NCI-H1694 treated with DMSO at 0.1 percent for 48 hours (cell line): Measurements from ENCODE around the gene FSIP2.
"Not testable (repeated sequence)": the region's sequence is repeated elsewhere in the genome, so short reads cannot be mapped to it uniquely, and the experiment has no call there.

Experiments used
- DNase-seq: peaks from one replicate; lab custom pipeline; 2025; lab: John Stamatoyannopoulos, UW

Gene FSIP2

DNA sequence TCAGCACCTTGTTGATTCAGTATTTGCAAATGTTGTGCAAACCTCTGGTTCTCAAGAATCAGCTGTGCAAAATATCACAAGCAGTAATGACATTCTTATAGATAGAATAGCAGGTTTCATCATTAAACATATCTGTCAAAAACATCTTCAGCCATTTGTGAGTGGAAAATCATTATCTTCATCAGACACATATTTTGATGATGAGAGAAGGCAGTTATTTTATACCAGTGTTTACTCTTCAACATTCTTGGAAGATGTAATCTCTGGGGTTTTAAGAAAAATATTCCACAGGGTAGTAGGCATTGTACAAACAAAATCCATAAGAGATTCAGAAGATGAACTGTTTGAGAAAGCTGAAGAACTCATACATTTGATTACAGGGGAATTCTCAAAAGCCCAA, 64.3 kb downstream of the FSIP2 start:
- DNase-seq: no peak

DNA sequence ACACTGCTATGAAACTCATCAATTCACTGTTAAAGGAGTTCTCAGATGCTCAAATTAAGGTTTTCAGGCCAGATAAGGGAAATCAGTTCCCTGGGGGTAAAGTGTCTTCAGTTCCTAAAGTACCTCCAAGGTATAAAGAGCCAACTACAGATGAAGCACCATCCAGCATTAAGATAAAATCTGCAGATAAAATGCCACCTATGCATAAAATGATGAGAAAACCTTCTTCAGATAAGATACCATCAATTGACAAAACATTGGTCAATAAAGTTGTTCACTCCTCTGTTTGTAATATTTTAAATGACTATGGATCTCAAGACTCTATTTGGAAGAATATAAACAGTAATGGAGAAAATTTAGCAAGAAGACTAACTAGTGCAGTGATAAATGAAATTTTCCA, 68.2 kb downstream of the FSIP2 start:
- no peak for DNase-seq

DNA sequence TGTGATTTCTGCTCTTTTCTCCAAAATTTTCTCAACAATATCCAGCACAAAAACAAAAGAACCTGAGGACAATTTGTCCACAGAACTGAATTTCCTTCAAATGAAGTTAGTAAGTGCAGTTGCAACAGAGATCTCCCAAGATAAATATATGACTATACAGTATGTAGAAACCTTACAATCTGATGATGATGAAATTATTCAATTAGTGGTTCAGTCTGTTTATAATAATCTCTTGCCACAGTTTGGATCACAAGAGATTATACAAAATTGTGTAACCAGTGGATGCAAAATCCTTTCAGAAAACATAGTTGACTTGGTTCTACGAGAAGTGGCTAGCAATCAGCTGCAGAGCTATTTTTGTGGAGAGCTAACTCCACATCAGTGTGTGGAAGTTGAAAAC, 68.7 kb downstream of the FSIP2 start:
- no peak for DNase-seq

DNA sequence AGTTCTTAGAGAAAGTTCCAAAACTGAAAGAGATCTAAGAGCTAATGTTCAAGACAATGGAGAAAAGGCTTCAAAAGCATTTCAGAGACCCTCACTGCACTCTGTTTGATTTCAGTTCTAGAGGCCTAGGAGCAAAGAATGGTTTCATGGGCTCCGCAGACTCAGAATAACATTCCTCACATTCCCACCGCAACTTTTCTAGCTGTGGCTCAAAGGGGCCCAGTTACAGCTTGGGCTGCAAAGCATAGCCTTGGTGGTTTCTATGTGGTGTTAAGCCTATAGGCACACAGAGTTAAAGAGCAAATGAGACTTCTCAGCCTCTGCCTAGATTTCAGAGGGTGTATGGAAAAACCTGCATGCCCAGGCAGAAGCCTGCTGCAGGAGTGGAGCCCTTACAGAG, 73.0 kb downstream of the FSIP2 start:
- no peak for DNase-seq

DNA sequence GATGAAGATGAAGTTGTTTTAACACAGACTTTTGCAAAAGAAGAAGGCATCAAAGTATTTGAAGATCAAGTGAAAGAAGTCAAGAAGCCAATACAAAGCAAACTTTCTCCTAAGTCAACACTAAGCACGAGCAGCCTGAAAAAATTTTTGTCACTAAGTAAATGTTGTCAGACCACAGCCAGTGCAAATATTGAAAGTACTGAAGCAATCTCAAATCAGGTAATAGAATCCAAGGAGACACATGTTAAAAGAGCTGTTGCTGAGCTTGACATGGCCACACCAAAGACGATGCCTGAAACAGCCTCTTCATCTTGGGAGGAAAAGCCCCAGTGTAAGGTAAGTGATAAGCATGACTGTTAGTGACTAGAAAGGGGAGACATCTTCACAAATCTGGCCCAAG, 75.1 kb downstream of the FSIP2 start:
- no peak for DNase-seq

DNA sequence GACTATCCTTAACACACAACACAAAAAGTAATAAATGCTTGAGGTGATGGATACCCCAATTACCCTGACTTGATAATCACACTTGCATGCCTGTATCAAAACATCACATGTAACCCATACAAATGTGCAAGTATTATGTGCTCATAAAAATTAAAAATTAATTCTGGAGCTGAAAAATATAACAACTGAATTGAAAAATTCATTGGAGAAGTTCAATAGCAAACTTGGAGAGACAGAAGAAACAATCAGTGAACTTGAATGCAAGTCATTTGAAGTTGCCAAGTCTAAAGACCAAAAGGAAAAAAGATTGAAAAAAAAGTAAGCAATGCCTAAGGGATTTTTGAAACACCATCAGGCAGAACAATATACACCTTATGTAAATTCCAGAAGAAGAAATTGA, 79.4 kb downstream of the FSIP2 start:
- no peak for DNase-seq

DNA sequence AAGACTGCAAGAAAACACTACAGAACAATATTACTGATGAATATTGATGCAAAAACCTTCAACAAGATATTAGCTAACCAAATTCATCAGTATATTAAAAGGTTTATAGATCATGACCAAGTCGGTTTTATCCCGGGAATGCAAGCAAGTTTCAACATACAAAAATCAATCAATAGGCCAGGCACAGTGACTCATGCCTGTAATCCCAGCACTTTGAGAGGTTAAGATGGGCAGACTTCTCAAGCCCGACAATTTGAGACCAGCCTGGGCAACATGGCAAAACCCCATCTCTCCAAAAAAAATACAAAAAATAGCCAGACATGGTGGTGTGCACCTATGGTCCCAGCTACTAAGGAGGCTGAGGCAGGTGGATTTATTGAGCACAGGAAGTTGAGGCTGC, 82.9 kb downstream of the FSIP2 start:
- no peak for DNase-seq

DNA sequence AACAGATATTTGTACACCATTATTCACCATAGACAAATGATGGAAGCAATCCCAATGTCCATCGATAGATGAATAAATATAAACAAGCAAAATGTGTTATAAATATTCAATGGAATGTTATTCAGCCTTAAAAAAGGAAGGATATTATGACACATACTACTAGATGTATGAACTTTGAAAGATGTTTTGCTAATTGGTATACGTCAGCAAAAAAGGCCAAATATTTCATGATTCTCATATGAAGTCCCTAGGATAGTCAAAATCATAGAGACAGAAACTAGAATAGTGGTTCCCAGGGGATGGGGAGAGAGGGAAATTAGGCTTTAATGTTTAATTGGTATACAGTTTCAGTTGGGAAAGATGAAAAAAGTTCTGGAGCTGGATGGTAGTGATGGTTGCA, 85.2 kb downstream of the FSIP2 start:
- no peak for DNase-seq

DNA sequence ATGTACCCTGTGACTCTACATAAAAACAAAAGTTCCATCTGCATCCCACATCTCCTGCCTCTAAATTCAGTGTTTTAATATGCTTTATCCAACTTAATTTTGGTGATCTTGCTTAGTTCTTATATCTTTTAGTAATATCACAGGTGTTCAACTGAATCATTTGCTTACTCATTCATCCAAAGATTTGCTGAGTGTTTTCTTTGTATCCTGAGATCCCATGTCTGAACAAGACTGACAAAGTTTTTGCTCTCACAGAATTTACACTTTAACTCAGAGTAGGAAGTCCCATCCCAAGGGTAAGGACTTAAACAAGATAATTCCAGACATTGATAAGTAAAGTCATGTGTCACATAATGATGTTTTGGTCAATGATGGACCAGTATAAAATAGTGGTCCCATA, 87.0 kb downstream of the FSIP2 start:
- DNase-seq: no peak

DNA sequence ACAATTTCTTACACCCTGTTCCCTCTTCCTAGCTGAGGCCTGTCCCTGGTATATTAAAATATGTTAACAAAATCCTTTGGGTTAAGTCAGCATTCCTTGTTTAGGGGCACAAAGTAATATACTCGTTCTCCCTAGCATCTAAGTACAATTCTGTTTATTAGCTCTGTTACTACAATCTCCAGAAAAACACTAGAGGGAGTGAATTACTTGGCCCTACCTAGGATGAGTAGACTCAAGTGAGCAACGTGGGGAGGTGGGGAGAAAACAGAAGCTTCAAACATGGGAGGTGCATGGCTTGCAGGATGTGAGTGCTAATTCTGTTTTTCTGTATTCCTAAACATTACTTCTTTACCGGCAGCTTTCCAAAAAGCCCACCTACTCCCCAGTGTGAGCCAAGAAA, 89.7 kb downstream of the FSIP2 start:
- no peak for DNase-seq

DNA sequence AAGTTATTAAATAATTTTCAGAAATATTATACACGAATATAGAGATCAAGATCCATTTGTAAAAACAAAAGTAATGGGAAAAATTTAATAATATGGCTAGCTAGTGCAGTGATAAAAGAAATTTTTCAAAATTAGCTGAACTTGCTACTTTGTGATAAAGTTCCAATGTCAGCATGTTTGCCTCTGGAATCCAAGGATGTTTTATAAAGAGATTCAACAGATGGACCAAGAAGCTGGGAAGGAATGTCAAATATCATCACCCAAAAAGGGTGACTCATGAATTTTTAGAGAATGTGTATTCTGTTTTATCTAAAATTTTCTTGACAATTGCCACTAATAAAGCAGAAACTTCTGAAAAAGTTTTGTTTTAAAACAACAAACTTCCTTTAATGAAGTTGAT, 95.3 kb downstream of the FSIP2 start:
- no peak for DNase-seq

DNA sequence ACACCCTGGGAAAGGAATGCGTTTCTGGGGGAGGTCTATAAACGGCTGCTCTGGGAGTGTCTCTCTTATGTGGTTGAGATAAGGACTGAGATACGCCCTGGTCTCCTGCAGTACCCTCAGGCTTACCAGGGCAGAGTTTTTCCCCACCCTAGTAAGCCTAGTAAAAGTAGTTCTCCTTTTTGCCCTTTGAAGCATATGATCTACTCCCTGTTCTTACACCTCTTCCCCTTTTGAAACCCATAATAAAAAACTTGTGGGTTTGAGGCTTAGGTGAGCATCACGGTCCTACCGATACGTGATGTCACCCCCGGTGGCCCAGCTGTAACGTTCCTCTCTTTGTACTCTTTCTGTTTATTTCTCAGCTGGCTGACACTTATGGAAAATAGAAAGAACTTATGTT, 97.4 kb downstream of the FSIP2 start:
- DNase-seq: no peak

DNA sequence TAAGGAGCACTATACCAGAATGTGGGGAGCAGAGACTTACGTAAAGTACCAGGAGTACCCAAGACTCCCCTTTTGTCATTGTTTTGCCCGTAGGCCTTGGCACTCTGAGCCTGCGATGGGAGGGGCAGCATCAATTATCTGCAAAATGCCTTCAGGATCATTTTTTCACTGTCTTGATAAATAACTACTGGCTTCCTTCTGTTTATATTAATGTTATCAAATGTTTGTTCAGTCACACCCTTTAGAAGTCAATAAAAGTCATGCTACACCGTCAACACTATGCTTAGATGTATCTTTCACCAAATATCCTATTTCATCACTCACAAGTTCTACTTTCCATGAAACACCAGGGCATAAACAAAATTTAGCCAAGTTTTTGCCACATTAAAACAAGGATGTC, 116.3 kb downstream of the FSIP2 start:
- DNase-seq: no peak

DNA sequence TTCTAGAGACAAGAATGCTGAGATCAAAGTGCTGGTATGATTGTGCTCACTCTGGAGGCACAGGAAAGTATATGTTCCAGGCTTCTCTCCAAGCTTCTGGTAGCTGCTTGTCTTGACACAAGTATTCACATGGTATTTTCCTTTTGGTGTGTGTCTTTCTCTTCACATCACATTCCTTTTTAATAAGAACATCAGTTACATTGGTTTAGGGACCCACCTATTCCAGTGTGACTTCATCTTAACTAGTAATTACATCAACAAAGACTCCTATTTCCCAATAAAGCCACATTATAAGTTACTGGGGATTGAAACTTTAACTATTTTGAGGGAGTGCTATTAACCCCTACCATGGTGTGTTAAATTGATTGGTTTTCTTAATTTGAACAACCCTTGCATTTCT, 119.1 kb downstream of the FSIP2 start:
- DNase-seq: no peak

DNA sequence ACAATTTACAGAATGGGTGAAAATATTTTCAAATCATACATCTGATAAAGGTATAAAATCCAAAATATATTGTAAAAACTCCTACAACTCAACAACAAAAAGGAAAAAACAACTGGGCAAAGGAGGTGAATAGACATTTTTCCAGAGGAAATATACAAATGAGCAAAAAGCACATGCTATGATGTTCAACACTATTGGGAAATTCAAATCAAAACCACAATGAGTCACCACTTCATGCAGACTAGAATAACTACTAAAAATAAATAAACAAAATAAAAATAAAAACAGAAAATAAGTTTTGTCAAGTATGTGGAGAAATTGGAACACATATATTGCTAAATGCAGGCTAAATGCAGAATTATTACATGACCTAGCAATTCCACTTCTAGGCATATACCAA, 120.9 kb downstream of the FSIP2 start:
- no peak for DNase-seq

DNA sequence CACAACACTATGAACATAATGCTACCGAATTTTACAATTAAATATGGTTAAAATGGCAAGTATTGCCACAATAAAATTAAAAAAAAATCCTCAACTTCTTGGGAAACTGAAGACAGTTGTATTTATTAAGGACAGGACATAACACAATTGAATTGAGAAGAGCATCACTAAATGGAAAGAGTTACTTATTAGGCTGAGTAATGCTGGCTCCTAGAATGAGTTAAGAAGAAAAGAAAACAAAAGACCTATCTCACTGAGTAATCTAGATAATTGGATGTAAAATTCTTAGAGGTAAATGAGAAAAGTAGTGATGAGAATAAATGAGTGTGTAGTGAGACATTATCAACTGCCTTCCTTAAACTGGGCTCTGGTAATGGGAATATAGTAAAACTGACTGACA, 121.7 kb downstream of the FSIP2 start:
- no peak for DNase-seq

DNA sequence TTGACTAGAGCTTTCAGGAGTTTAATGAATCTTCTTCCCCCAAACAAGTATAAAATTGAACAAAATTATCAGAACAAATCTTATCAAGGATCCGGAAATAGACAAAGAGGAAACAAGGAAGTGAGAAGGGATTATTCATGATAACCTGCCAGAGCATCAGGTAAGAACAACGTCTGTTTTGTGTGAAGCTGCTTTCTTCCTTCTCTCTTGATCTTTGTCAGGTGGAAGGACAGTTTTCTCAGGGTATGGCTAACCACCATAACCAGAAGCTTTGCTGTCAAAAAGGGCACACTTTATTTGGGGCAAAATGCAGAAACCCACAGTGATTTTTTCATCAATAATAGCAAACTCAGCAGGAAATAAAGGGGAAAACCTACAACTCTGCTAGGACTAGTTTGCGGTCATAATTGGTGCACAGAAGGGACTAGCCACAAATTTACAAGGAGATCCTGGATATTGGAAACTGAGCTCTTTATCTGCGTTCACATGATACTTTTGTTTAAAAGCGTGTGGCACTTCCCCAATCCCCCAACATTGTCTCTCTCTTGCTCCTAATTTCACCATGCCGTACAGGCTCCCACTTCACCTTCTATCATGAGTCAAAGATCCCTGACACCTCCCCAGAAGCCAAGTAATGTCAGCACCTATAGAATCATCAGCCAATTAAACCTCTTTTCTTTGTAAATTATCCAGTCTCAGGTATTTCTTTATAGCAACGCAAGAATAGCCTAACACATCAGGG, 124.2 kb downstream of the FSIP2 start:
- DNase-seq: no peak

DNA sequence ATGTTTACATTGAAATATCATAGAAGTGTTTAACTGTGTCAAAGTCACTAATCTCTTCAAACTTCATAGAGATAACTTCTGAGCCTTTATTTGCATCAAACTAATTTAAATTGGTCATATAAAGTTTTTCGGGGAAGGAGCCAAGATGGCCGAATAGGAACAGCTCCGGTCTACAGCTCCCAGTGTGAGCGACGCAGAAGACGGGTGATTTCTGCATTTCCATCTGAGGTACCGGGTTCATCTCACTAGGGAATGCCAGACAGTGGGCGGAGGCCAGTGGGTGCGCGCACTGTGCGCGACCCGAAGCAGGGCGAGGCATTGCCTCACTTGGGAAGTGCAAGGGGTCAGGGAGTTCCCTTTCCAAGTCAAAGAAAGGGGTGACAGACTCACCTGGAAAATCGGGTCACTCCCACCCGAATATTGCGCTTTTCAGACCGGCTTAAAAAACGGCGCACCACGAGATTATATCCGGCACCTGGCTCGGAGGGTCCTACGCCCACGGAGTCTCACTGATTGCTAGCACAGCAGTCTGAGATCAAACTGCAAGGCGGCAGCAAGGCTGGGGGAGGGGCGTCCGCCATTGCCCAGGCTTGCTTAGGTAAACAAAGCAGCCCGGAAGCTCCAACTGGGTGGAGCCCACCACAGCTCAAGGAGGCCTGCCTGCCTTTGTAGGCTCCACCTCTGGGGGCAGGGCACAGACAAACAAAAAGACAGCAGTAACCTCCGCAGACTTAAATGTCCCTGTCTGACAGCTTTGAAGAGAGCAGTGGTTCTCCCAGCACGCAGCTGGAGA, 126.1 kb downstream of the FSIP2 start:
- not testable (repeated sequence) for DNase-seq

DNA sequence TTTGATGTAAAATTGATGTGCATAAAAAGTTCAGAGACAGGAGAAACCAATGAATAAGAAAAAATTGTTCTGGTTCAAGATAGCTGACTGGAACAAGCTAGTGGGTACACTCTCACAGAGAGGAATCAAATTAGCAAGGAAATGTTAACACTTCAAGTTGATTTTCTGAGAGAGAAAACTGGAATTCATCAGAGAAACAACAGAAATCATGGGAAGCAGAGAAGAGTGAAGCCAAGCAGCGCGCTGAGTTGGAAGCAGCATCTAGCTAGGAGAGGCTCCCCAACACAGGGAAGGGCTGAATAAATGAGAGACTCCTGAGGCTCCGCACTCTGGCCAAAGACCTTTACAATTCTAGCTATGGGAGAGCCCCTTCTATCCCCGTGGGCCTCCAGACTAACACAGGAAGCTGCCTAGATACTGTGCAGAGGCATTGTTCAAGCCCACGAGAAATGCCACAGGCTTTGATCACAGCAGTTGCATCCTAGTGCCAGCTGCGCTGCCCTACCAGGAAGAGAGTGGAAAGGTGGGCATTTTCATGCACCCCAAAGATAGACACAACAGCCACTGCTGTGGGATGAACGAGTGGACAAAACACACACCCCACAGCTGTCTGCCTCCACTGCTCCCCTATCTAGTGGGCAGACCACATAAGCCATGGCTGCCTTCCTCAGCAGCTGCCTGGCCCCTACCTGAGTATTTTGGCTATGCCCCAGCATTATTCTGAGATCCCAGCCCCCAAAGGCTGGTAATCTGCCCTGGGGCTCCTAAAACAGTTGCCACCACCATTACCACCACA, 136.7 kb downstream of the FSIP2 start:
- DNase-seq: no peak

DNA sequence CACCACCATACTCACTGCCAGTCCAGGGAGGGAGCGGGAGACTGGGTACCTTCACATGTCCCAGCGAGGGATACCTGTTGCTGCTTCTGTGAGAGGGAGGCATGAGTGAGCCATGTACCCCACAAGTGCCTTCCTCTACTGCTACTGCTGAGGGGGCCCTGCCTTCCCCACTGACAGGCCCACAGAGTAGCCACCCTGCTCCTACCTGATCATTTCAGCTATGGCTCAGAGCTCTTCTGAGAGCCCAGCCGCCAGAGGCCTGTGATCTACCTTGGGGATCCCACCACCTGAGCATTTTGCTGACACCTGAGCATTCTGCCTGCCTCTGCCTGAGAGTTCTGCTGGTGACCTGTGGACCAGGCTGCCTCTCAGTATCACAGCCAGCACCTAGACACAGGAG, 137.6 kb downstream of the FSIP2 start:
- DNase-seq: no peak

DNA sequence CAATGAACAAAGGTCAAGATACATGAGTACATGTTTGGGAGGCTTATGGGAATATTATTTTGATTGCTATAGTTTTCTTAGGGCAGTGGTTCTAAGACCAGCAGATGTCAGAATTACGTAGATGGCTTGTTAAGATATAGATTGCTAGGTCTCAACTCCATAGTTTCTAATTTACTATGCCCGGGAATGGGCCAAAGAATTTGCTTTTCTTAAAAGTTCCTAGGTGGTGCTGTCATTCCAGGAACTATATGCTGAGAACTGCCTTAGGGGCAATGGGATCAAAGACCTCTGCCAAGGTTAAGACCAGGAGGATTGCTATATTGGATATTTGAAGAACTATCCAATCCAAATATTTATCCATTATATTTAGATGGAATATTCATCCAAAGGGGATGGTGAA, 141.8 kb downstream of the FSIP2 start:
- DNase-seq: no peak
